ENCODE results near the gene CFAP299. TPM values are rescaled to one million over a fixed set of nuclear protein-coding genes. Genes with fewer than 3 reads are reported as not detected.

Gene CFAP299
- total and polyA plus RNA-seq, 4 donors = not detected

DNA sequence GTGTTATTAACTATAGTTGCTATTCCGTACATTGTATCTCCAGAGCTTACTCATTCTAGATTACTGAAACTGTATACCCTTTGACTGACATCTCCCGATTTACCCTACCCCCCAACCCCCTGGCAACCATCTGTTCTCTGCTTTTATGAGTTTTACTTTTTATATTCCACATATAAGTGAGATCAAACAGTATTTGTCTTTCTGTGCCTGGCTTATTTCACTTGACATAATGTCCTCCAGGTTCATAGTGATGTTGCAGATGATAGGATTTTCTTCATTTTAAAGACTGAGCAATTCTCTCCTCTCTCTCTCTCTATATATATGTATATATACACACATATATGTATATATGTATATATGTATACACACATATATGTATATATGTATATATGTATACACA lies 54.6 kb downstream of the CFAP299 start:
- H3K4me3 ChIP-seq (ENCODE audit: low read length in 2 of 2) = no peak overlapping the region
- H3K36me3 ChIP-seq (ENCODE audit: control insufficient read depth in 1 of 2, insufficient read depth in 2 of 2, low read length in 1 of 2) = no peaks in the 10 kb centered on the region
- WGBS, 2 donors = 89 to 91% methylated on average over 2 of the region's 2 CpGs
- no peak for DNase-seq
- no peak overlapping the region for H3K27ac ChIP-seq (ENCODE audit: low read depth in 1 of 2, low read length in 2 of 2)
- H3K27me3 ChIP-seq (ENCODE audit: control insufficient read depth in 1 of 2, insufficient read depth in 2 of 2, low read length in 1 of 2) = no peaks in the 10 kb centered on the region
- H3K9me3 ChIP-seq (ENCODE audit: control insufficient read depth, low read length) = no peaks in the 10 kb centered on the region
- H3K4me1 ChIP-seq (ENCODE audit: control insufficient read depth in 1 of 2, insufficient read depth in 2 of 2, low read length in 2 of 2) = no peaks in the 10 kb centered on the region
- intact Hi-C loops (cut with DNase I) = no loop called here
- ATAC-seq (ENCODE audit: low FRiP score) = no peak

DNA sequence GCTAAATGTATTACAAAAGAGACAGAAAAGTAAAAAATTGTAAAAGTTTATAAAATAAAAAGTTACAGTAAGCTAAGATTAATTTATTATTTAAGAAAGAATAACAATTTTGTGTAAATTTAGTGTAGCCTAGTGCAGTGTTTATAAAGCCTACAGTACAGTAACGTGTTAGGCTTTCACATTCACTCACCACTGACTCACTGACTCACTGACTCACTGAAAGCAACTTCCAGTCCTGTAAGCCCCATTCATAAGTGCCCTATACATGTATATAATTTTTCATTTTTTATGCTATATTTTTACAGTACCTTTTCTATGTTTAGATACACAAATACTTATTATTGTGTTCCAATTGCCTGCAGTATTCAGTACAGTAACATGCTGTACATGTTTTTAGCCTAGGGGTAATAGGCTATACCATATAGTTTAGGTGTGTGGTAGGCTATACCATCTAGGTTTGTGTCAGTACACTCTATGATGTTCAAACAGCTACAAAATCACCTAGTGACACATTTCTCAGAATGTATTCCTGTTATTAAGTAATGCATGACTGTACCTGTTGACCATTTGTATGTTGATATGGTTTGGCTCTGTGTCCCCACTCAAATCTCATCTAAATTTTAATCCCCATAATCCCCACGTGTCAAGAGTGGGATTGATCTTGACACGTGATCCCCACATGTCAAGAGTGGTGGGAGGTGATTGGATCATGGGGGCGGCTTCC lies 57.9 kb downstream of the CFAP299 start:
- 59 to 67% methylated on average over 4 of the region's 4 CpGs for WGBS, 2 donors
- no peaks in the 10 kb centered on the region for H3K36me3 ChIP-seq (ENCODE audit: control insufficient read depth in 1 of 2, insufficient read depth in 2 of 2, low read length in 1 of 2)
- H3K9me3 ChIP-seq (ENCODE audit: control insufficient read depth, low read length) = no peaks in the 10 kb centered on the region
- no peak for ATAC-seq (ENCODE audit: low FRiP score)
- no peak overlapping the region for H3K27ac ChIP-seq (ENCODE audit: low read depth in 1 of 2, low read length in 2 of 2)
- intact Hi-C loops (cut with DNase I) = no loop called here
- H3K4me1 ChIP-seq (ENCODE audit: control insufficient read depth in 1 of 2, insufficient read depth in 2 of 2, low read length in 2 of 2) = no peaks in the 10 kb centered on the region
- no peak for DNase-seq
- H3K27me3 ChIP-seq (ENCODE audit: control insufficient read depth in 1 of 2, insufficient read depth in 2 of 2, low read length in 1 of 2) = no peaks in the 10 kb centered on the region
- H3K4me3 ChIP-seq (ENCODE audit: low read length in 2 of 2) = no peak overlapping the region

DNA sequence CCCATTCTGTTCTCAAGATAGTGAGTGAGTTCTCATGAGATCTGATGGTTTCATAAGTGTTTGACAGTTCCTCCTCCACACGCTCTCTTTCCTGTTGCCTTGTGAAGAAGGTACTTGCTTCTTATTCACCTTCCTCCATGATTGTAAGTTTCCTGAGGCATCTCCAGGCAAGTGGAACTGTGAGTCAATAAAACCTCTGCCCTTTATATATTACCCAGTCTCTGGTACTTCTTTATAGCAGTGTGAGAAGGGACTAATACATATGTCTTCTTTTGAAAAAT lies 58.4 kb downstream of the CFAP299 start:
- ATAC-seq (ENCODE audit: low FRiP score) = no peak
- H3K4me1 ChIP-seq (ENCODE audit: control insufficient read depth in 1 of 2, insufficient read depth in 2 of 2, low read length in 2 of 2) = no peaks in the 10 kb centered on the region
- no peaks in the 10 kb centered on the region for H3K27me3 ChIP-seq (ENCODE audit: control insufficient read depth in 1 of 2, insufficient read depth in 2 of 2, low read length in 1 of 2)
- no peaks in the 10 kb centered on the region for H3K9me3 ChIP-seq (ENCODE audit: control insufficient read depth, low read length)
- intact Hi-C loops (cut with DNase I) = no loop called here
- H3K4me3 ChIP-seq (ENCODE audit: low read length in 2 of 2) = no peak overlapping the region
- H3K27ac ChIP-seq (ENCODE audit: low read depth in 1 of 2, low read length in 2 of 2) = no peak overlapping the region
- H3K36me3 ChIP-seq (ENCODE audit: control insufficient read depth in 1 of 2, insufficient read depth in 2 of 2, low read length in 1 of 2) = no peaks in the 10 kb centered on the region
- no peak for DNase-seq
- 91 to 100% methylated on average over 1 of the region's 1 CpG for WGBS, 2 donors

DNA sequence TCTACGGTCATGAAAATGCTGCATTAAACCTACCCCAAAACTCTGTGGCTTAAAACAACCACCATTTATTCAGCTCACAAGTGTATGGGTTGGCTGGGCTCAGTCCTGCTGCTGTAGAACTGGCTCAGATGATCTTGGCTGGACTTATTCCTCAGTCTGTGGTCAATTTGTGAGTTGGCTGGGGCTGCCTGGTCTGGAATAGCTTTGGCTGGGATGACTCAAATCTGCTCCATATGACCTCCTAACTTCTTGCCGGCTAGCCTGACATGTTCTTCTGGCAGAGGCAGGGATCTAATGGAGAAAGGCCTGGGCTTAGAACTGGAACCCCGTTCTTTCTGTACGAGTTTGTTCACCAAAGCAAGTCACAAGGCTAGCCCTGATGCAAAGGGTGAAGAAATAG lies 71.7 kb downstream of the CFAP299 start:
- Histone ChIP-seq H3K27me3 (ENCODE audit: control insufficient read depth in 1 of 2, insufficient read depth in 2 of 2, low read length in 1 of 2) (peaks cover 0 to 2% of the 10 kb centered on the region in 2 donors), H3K9me3 (ENCODE audit: control insufficient read depth, low read length) (peaks cover 2% of the 10 kb centered on the region), H3K27ac (ENCODE audit: low read depth in 1 of 2, low read length in 2 of 2) (no peak overlapping the region), H3K36me3 (ENCODE audit: control insufficient read depth in 1 of 2, insufficient read depth in 2 of 2, low read length in 1 of 2) (no peaks in the 10 kb centered on the region), H3K4me3 (ENCODE audit: low read length in 2 of 2) (no peak overlapping the region), H3K4me1 (ENCODE audit: control insufficient read depth in 1 of 2, insufficient read depth in 2 of 2, low read length in 2 of 2) (no peaks in the 10 kb centered on the region)
- intact Hi-C loops (cut with DNase I) = loop anchor here in 1 of 2 donors (10.0 kb wide), 1 partner anchor 1832 kb away; no protein-coding TSS in a partner anchor
- 67 to 74% methylated on average over 4 of the region's 4 CpGs for WGBS, 2 donors
- ATAC-seq (ENCODE audit: low FRiP score) = peak; percentile 84
- DNase-seq = peak in 1 of 2 donors; percentile 53

GRCh38 chr4:80409809-80410208 lies 74.3 kb downstream of the CFAP299 start:
- ATAC-seq (ENCODE audit: low FRiP score) (no peak), DNase-seq (no peak)
- H3K27ac ChIP-seq (ENCODE audit: low read depth in 1 of 2, low read length in 2 of 2) = no peak overlapping the region
- H3K36me3 ChIP-seq (ENCODE audit: control insufficient read depth in 1 of 2, insufficient read depth in 2 of 2, low read length in 1 of 2) = no peaks in the 10 kb centered on the region
- H3K4me1 ChIP-seq (ENCODE audit: control insufficient read depth in 1 of 2, insufficient read depth in 2 of 2, low read length in 2 of 2) = no peaks in the 10 kb centered on the region
- peaks cover 0 to 2% of the 10 kb centered on the region in 2 donors for H3K27me3 ChIP-seq (ENCODE audit: control insufficient read depth in 1 of 2, insufficient read depth in 2 of 2, low read length in 1 of 2)
- intact Hi-C loops (cut with DNase I) = loop anchor here in 1 of 2 donors (10.0 kb wide), 1 partner anchor 1835 kb away; no protein-coding TSS in a partner anchor
- peaks cover 2% of the 10 kb centered on the region for H3K9me3 ChIP-seq (ENCODE audit: control insufficient read depth, low read length)
- 59 to 64% methylated on average over 2 of the region's 2 CpGs for WGBS, 2 donors
- H3K4me3 ChIP-seq (ENCODE audit: low read length in 2 of 2) = no peak overlapping the region

- Histone ChIP-seq H3K27me3 (ENCODE audit: control insufficient read depth in 1 of 2, insufficient read depth in 2 of 2, low read length in 1 of 2) (peaks cover 0 to 2% of the 10 kb centered on the region in 2 donors), H3K9me3 (ENCODE audit: control insufficient read depth, low read length) (peaks cover under 1% of the 10 kb centered on the region), H3K4me1 (ENCODE audit: control insufficient read depth in 1 of 2, insufficient read depth in 2 of 2, low read length in 2 of 2) (no peaks in the 10 kb centered on the region), H3K27ac (ENCODE audit: low read depth in 1 of 2, low read length in 2 of 2) (no peak overlapping the region), H3K36me3 (ENCODE audit: control insufficient read depth in 1 of 2, insufficient read depth in 2 of 2, low read length in 1 of 2) (no peaks in the 10 kb centered on the region), H3K4me3 (ENCODE audit: low read length in 2 of 2) (no peak overlapping the region)
- intact Hi-C loops (cut with DNase I) = no loop called here
- no peak for DNase-seq
- WGBS, 2 donors = 46 to 52% methylated on average over 2 of the region's 2 CpGs
- no peak for ATAC-seq (ENCODE audit: low FRiP score)
These were observed 76.8 kb downstream of the CFAP299 start for GRCh38 chr4:80412322-80412721.

DNA sequence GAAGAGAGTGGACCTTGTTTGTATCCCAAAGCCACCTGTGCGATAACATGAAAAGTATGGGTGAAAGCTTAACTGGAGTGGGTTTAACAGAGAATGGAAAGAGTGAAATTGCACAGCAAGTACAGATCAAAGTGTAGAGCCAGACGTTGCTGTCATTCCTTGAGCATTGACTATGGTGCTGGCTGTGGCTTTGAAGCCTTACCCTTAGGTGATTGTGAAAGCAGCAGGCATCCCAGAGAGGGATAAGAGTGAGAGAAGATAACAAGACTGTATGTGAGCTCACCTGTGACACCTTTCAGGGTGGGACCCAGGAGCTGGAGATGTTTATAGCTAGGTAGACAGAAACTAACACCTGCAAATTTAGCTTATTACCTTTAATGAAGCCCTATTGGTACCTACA lies 77.6 kb downstream of the CFAP299 start:
- no peaks in the 10 kb centered on the region for H3K36me3 ChIP-seq (ENCODE audit: control insufficient read depth in 1 of 2, insufficient read depth in 2 of 2, low read length in 1 of 2)
- H3K9me3 ChIP-seq (ENCODE audit: control insufficient read depth, low read length) = no peaks in the 10 kb centered on the region
- no peaks in the 10 kb centered on the region for H3K4me1 ChIP-seq (ENCODE audit: control insufficient read depth in 1 of 2, insufficient read depth in 2 of 2, low read length in 2 of 2)
- WGBS, 2 donors = 26 to 28% methylated on average over 2 of the region's 2 CpGs
- intact Hi-C loops (cut with DNase I) = no loop called here
- DNase-seq (no peak), ATAC-seq (ENCODE audit: low FRiP score) (no peak)
- H3K27me3 ChIP-seq (ENCODE audit: control insufficient read depth in 1 of 2, insufficient read depth in 2 of 2, low read length in 1 of 2) = peaks cover 0 to 2% of the 10 kb centered on the region in 2 donors
- H3K4me3 ChIP-seq (ENCODE audit: low read length in 2 of 2) = no peak overlapping the region
- H3K27ac ChIP-seq (ENCODE audit: low read depth in 1 of 2, low read length in 2 of 2) = no peak overlapping the region

DNA sequence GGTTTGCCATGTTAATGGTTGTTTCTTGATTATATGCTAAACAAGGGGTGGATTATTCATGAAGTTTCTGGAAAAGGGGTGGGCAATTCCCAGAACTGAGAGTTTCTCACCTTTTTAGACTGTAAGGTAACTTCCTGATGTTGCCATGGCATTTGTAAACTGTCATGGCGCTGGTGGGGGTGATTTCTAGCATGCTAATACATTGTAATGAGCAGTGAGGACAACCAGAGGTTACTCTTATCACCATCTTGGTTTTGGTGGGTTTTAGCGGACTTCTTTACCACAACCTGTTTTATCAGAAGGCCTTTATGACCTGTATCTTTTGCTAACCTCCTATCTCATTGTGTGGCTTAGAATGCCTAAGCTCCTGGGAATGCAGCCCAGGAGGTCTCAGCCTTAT lies 81.5 kb downstream of the CFAP299 start:
- no peak for DNase-seq
- H3K4me3 ChIP-seq (ENCODE audit: low read length in 2 of 2) = no peak overlapping the region
- no peaks in the 10 kb centered on the region for H3K27me3 ChIP-seq (ENCODE audit: control insufficient read depth in 1 of 2, insufficient read depth in 2 of 2, low read length in 1 of 2)
- intact Hi-C loops (cut with DNase I) = no loop called here
- no peaks in the 10 kb centered on the region for H3K9me3 ChIP-seq (ENCODE audit: control insufficient read depth, low read length)
- ATAC-seq (ENCODE audit: low FRiP score) = no peak
- H3K36me3 ChIP-seq (ENCODE audit: control insufficient read depth in 1 of 2, insufficient read depth in 2 of 2, low read length in 1 of 2) = no peaks in the 10 kb centered on the region
- no peak overlapping the region for H3K27ac ChIP-seq (ENCODE audit: low read depth in 1 of 2, low read length in 2 of 2)
- H3K4me1 ChIP-seq (ENCODE audit: control insufficient read depth in 1 of 2, insufficient read depth in 2 of 2, low read length in 2 of 2) = no peaks in the 10 kb centered on the region
- 85 to 91% methylated on average over 2 of the region's 2 CpGs for WGBS, 2 donors

DNA sequence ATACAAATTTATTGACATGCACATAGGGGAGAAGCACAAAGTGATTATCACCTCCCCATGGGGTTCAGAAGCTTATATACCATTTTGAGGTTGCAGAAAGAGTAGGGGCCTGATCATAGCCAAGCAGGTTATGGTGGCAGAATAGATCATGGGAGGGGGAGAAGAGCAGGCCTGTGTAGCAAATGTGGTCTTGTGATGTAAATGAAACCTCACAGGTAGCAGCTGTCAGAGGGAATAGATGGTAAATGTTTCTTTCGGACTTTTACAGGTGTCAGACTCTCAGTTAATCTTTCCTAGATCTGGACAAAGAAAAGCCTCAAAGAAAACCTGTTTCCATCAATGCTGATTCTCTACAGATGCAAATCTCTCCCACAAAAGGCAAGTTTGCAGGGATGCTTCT lies 84.4 kb downstream of the CFAP299 start:
- ATAC-seq (ENCODE audit: low FRiP score) = no peak
- intact Hi-C loops (cut with DNase I) = no loop called here
- Histone ChIP-seq H3K4me1 (ENCODE audit: control insufficient read depth in 1 of 2, insufficient read depth in 2 of 2, low read length in 2 of 2) (no peaks in the 10 kb centered on the region), H3K27ac (ENCODE audit: low read depth in 1 of 2, low read length in 2 of 2) (no peak overlapping the region), H3K36me3 (ENCODE audit: control insufficient read depth in 1 of 2, insufficient read depth in 2 of 2, low read length in 1 of 2) (no peaks in the 10 kb centered on the region), H3K4me3 (ENCODE audit: low read length in 2 of 2) (no peak overlapping the region), H3K27me3 (ENCODE audit: control insufficient read depth in 1 of 2, insufficient read depth in 2 of 2, low read length in 1 of 2) (no peaks in the 10 kb centered on the region), H3K9me3 (ENCODE audit: control insufficient read depth, low read length) (no peaks in the 10 kb centered on the region)
- no peak for DNase-seq
- WGBS, 2 donors = 58 to 63% methylated on average over 1 of the region's 1 CpG

Data from aorta (tissue), 5 donors.